Measurements from ENCODE around the gene KCNMA1.

Gene KCNMA1

DNA sequence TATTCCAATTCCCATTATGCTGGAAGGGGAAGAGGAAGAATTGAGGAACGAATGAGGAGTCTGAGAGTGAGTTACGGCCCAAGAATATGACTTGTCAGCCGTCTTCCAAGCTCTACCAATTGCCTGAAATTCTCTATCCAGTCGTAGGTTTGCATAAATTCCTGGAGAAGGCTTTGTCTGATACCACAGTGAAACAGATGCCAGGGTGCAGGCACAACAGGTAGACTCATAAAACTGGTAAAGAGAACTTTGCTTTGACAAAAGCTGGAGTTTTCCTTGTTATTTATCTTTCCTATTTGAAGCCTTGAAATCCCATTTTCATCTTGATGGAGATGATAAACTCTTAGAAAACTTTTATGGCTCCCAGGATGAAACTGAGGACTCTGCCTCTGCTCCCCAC is 251.2 kb downstream of the KCNMA1 start:
- DNase-seq: no peak

DNA sequence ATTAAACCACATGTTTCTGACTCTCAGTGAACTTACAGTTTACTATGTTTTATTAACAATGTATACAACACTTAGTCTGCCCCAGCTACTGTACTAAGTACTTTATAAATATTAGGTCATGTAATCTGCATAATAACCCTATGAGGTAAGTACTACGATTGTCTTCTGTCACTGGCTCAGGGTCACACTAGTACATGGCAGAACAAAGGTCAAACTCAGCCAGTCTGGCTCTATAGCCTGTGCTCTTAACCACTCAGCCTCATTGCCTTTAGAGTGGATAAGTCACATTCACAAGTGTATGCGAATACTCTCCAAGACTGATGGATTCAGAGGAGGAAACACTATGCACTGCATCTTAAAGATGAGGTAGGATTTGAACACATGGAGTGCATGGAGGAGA is 252.3 kb downstream of the KCNMA1 start:
- DNase-seq: no peak

GRCh38 chr10:77383861-77384553 is 253.6 kb downstream of the KCNMA1 start:
- no peak for DNase-seq

DNA sequence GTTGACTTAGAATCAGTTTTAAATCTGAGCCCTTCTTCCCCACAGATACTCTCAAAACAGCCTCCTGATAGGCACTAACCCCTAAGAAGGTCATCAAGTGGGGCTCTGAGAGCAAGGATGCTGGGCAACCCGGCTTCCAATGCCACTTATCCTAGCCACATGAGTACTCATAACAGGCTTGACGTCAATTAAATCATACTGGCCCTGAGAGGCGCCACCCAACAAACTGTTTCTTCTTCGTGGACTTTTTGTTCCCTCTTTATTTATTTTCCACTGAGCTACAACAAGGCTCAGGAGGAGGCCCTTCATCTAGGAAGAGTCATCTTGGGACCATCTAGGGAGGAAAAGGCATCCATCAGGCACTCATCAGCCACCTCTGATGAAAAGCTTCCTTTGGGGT is 255.9 kb downstream of the KCNMA1 start:
- no peak for DNase-seq

- DNase-seq: no peak
Measured at GRCh38 chr10:77380723-77381122, 256.9 kb downstream of the KCNMA1 start.

GRCh38 chr10:77380191-77380590 is 257.4 kb downstream of the KCNMA1 start:
- DNase-seq: no peak

- no peak for DNase-seq
Measured at GRCh38 chr10:77378366-77379349, 258.9 kb downstream of the KCNMA1 start.

DNA sequence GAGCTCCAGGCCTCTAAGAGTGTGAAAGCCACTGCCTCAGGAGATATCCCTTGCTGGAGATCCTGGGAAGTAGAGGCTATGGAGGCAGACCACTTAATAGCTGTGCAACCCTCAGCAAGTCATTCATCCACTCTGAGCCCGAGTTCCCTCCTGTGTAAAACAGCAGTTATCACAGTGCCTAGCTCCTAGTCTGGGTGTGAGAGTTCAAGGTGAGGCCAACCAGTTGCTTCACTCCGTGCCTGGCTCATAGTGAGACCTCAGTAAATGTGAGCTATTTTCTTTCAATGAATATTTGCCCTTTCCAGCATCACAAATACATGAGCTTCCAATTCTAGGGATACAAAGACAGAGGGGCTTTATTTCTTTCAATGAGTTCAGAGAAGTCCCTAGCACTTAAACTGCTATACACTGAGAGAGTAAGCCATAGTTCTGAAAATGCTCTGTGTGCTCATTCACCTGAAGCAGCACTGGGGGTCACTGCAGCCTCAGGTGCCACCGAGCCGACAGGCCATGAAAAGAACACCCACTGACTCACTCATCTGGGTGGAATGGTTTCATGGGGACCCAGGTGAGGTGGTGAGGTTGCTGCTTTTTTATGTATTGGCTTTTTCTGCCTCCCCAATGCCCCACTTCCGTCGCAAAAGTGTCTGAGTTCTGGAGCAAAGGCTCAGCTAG is 259.8 kb downstream of the KCNMA1 start:
- DNase-seq: no peak

- DNase-seq: no peak
Measured at GRCh38 chr10:77377034-77377433, 260.6 kb downstream of the KCNMA1 start.

DNA sequence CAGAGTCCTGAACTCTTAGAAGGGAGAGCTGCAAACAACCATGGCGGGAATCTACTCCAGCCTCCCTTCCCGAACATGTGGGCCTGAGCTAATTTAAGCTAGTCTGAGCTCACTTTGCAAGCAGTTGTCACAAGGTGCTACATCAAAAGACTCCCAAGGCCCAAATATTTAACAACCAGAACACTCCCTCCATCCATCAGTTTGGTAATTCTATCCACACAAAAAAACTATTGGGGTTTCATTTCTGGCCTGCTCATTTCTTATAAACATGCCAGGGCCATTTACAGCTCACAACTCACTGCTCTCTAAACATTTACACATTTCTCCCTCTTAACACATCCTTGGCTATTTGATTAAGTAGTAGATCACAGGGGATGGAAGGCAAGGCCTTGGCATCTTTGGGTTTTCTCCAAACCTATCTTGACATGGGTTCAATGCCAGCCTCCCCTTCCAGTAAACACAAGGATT is 263.4 kb downstream of the KCNMA1 start:
- DNase-seq: no peak

DNA sequence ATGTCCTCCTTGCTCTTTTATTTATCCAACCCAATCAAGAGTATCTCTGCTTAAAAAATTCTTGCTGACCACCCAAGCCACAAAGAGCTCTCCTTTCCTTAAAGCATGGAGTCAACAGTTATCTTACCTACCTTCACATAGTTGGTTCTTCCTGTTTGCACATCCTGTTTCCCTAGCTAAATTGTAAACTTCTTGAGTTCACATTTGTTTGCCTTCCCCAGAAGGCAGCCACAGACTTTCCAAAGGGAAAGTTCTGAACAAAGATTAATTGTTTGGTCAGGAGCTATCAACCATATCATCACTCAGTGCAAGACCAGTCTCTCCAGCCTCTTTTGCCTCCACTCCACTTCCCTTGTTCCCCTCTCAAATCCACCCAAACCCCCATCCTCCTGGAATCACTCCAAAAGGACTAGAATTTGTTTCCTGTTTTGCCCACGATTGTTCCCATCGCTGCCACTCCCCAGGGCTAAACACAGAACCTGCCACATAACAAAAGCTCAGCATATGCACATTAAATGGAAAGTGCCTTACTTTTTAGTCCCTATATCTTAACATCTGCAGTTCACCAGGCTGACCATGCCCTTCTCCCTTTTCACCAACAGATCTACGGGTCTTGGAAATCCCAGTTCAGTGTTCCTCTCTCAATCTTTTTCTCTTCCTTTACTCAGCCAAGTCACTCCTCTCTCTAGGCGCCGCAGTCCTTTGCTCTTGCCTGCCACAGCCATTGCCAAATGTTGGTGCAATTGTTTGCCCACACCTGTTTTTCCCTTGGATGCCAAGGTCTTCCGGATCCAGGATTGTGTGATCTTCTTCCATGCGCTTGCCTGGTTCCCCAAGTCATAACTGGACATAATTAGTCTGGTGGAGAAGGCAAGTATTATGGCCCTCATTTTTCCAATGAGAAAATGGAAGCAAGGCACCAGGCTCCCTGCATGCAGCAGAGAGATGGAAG is 265.5 kb downstream of the KCNMA1 start:
- no peak for DNase-seq

DNA sequence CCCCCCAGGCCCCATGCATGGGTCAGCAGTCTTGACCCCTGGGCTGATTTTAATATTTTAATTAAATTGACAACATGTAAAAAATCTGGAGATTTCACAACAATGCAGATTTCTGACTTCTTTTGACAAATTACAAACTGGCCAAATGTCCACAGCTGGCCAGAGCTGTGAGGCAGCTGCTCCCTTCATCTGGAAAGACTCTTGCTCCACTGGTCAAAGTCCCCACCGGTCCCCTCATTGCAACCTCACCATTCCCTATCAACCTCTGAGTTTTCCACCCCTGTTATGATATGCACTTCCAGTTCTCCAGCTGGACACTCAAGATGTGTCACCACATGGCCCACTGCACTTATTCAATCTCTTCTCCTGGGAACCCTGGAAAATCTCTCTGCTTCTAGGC is 266.2 kb downstream of the KCNMA1 start:
- no peak for DNase-seq

- DNase-seq: no peak
Measured at GRCh38 chr10:77368006-77368405, 269.6 kb downstream of the KCNMA1 start.

DNA sequence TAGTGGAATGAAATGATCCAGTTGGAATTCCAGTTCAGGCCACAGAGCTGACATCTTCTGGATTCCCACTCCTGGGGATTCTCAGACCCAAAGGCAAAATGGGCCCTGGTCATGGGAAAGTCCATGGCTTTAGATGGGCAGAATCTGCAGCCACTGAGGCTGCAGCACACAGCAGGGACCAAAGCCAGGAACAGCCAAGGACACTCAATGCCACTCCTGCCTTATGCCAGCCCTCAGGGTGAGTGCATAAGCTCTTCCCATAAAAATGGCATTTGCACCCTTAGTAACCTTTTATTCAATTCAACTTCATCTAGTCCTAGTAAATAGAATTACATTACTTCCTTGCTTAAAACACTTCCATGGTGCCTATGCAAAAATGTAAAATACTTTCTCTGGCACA is 274.4 kb downstream of the KCNMA1 start:
- DNase-seq: no peak

DNA sequence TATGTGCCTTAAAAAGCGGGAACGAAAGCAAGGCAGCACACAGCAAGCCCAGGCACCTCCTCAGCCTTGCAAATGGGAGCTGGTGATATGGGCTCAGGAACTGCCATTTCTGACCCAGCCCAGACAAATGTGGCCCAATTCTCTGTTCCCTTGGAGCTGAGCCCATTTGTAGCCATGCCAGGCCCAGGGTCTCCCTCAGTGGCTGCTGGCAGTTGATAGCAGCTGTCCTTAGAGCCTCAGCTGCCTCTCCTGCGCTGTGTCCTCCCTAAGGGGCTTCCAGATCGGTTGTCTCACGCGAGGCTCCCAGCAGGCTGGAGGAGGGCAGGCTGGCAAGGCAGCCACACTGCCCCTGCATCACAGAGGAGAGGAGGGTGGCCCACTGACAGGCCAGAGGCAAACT is 275.8 kb downstream of the KCNMA1 start:
- DNase-seq: no peak

- DNase-seq: no peak
Measured at GRCh38 chr10:77361426-77361825, 276.2 kb downstream of the KCNMA1 start.

DNA sequence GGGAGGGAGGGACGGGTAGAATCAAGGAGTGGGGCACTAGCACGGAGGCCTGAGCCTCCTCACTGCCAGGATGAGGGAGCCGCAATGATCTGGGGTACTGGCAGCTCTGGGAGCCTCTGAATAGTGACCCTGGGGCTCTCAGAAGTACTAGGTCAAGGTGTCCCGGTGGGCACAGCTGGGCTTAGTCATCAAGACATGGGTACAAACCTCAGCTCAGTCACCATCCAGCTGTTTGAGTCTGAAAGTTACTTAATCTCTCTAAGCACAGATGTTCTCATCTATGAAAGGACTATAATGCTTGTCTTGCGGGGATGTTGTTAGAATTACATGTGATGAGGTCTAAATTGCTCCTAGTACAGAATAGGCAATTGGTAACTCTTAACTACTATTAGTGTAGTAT is 276.8 kb downstream of the KCNMA1 start:
- DNase-seq: no peak

DNA sequence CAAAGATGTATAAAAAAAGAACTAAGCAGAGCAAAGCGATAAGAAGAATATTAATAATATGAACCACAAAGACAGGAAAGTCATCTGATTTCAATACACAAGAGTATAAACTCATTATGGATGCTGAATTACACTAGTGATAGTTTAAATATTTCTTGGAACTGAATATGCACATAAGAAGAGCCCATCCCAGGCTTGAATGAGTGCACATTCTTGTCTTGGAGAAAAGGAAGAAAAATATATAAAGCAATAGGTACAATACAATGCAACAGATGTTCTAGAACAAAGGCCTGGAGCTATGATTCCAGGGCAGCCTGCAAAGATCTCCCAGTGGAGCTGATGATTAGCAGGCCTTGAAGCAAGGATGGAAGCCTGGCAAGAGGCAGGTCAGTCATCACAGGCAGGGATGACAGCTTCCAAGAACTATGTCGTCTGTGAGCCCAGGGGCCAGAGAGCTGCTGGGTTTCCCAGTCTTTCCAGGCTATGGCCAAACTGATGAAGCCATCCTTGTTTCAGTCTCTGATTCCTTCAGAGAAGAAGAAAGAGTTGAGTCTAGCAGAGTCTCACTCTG is 277.6 kb downstream of the KCNMA1 start:
- DNase-seq: peak; percentile 66

DNA sequence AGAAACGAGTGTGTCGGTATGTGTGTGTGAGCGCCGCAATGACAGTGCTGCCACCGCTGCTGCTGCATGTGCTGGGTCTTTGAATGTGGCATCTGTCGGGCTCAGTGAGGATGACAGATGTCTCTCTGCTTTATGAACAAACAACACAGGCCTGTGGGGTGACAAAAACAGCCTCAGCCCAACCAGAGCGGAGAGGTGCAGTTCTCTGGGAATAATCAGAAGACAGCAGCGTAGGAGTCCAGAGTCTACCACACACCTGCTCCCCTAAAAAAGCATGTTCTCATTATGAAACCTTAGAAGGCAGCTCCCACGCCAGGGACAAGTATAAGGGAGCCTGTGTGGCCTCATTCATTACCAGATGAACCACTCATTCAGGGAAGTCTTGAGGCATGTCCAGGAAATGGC is 278.3 kb downstream of the KCNMA1 start:
- DNase-seq: no peak

DNA sequence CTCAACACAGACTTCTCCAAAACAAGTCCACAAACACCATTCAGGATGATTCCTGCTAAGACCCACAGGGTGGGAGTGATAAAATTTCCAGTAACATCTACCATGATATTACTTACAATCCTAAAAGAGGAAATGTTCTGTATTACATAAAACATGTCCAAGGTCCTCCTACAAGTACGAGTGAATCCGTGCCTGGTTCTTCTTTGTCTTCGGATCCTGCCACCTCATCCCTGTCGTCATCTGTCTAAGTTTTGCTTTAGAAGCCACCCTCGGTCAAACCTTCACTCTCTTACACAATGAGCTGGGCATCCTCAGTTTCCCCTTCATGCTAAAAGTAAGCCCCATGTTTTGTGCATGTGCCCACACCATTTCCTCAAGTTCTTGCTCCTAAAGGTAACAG is 279.0 kb downstream of the KCNMA1 start:
- no peak for DNase-seq

DNA sequence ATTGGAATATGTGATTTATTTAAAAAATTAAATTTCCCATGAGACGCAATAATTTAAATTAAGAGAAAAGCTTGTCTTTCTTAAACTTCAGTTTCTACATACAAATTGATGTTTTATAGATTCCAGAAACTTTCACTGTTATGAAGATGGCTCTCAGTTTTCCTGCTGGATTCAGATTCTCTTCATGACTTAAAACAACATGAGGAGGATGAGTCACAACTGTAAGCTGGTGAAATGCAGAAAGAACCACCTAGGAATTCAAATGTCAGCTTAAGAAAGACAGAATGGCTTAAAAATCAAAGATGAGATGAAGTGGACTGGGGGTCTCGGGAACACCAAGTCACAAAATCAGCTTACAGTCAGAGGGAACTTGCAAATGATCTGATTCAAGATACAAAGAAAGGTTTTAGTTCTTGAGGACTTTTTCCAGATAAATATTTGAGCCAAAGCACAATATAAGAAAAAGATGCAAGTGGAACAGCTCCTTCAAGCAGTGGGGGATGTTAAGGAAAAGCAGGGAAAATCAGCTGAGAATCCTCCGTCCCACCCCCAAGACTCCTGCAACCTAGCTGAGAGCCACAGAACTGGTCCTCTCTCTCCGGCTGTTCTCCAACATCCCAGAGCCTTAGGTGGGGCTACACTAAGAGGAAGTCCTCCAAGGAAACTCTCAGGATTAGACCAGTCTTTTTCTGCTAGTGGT is 279.8 kb downstream of the KCNMA1 start:
- DNase-seq: peak; percentile 81
